PFSK-1 (cell line): ENCODE results near the gene KDR.

Source experiments
- FOXP2 ChIP-seq: optimal IDR thresholded peaks from 2 replicates; pipeline ENCODE3; 2011; ENCODE audit warnings: borderline replicate concordance, control low read depth, inconsistent platforms; ENCODE audit not compliant: insufficient read depth; ENCODE audit errors: extremely low read length, extremely low read depth
- POLR2AphosphoS5 ChIP-seq: IDR thresholded peaks from 2 replicates; pipeline ENCODE4 v1.6.1; 2012; ENCODE audit warnings: low read depth, mild to moderate bottlenecking, control low read depth, low read length, moderate library complexity
- REST ChIP-seq, 2 experiments: IDR thresholded peaks; 2 replicates each; pipeline versions ENCODE4 v1.6.1 to v1.8.0; 2011 to 2012; ENCODE audit warnings: low read depth in 2 of 2, low read length in 2 of 2, control low read depth in 1 of 2, inconsistent platforms in 1 of 2, mild to moderate bottlenecking in 1 of 2, moderate library complexity in 1 of 2; ENCODE audit not compliant: insufficient read depth in 1 of 2
- SIN3A ChIP-seq: IDR thresholded peaks from 2 replicates; pipeline ENCODE4 v1.6.1; 2012; ENCODE audit warnings: mild to moderate bottlenecking, low read length, moderate library complexity, borderline replicate concordance; ENCODE audit not compliant: insufficient read depth
- TAF1 ChIP-seq: IDR thresholded peaks from 2 replicates; pipeline ENCODE4 v1.6.1; 2012; ENCODE audit warnings: low read length, control low read depth, borderline replicate concordance; ENCODE audit not compliant: insufficient read depth

KDR gene

GRCh38 chr4:55096619-55097018 lies 28.8 kb downstream of the KDR start:
- no peak for TF ChIP-seq POLR2AphosphoS5
- TF ChIP-seq SIN3A, result no peak
- no peak for TF ChIP-seq REST (IDR thresholded peaks at IDR 0.05; ENCODE audit: insufficient read depth in 1 of 2, low read depth in 2 of 2, low read length in 2 of 2)
- no peak for TF ChIP-seq TAF1
- TF ChIP-seq FOXP2, result no peak

GRCh38 chr4:55096045-55096444 lies 29.4 kb downstream of the KDR start:
- TF ChIP-seq POLR2AphosphoS5 (no peak), TAF1 (no peak), FOXP2 (no peak), REST (IDR thresholded peaks at IDR 0.05; ENCODE audit: insufficient read depth in 1 of 2, low read depth in 2 of 2, low read length in 2 of 2) (no peak), SIN3A (no peak)

- TF ChIP-seq FOXP2 (no peak), REST (IDR thresholded peaks at IDR 0.05; ENCODE audit: insufficient read depth in 1 of 2, low read depth in 2 of 2, low read length in 2 of 2) (peak in 1 of 2 experiments; percentile 62; a peak in 1 of 4 replicates)
These were observed 32.9 kb downstream of the KDR start for GRCh38 chr4:55092504-55092903.

GRCh38 chr4:55089916-55090315 lies 35.5 kb downstream of the KDR start:
- TF ChIP-seq POLR2AphosphoS5 (no peak), SIN3A (no peak), FOXP2 (no peak), TAF1 (no peak), REST (IDR thresholded peaks at IDR 0.05; ENCODE audit: insufficient read depth in 1 of 2, low read depth in 2 of 2, low read length in 2 of 2) (no peak)

GRCh38 chr4:55087913-55088260 lies 37.5 kb downstream of the KDR start:
- TF ChIP-seq SIN3A (no peak), FOXP2 (no peak), POLR2AphosphoS5 (no peak)
